HFF-Myc (cell line): ENCODE measurements around the gene MATN1.

Source experiments
- DNase-seq: peaks from one replicate; pipeline ENCODE4 v3.0.0-alpha.2; 2011; ENCODE audit warnings: low read depth; ENCODE audit errors: extremely low read depth
- H3K4me3 ChIP-seq: replicated peaks from 2 replicates; pipeline ENCODE4 v1.5.1; 2011; ENCODE audit warnings: low read depth, mild to moderate bottlenecking, control low read depth, low read length
- CTCF ChIP-seq: IDR thresholded peaks from 2 replicates; pipeline ENCODE4 v1.5.1; 2012; ENCODE audit warnings: mild to moderate bottlenecking, low read depth, low read length, control low read depth; ENCODE audit errors: missing control alignments

MATN1 gene

GRCh38 chr1:30735668-30736498 is 12.5 kb upstream of the MATN1 start:
- DNase-seq, result no peak
- H3K4me3 ChIP-seq, result no peak overlapping the region
- TF ChIP-seq CTCF, result no peak

- no peak for DNase-seq
- no peak for TF ChIP-seq CTCF
- H3K4me3 ChIP-seq, result no peak overlapping the region
Observed at GRCh38 chr1:30735124-30735523, 11.7 kb upstream of the MATN1 start.

- no peak overlapping the region for H3K4me3 ChIP-seq
- TF ChIP-seq CTCF, result no peak
- DNase-seq, result no peak
Observed at GRCh38 chr1:30734580-30734979, 11.2 kb upstream of the MATN1 start.

- no peak for DNase-seq
- no peak for TF ChIP-seq CTCF
- no peak overlapping the region for H3K4me3 ChIP-seq
Observed at GRCh38 chr1:30734106-30734505, 10.7 kb upstream of the MATN1 start.

GRCh38 chr1:30733493-30733892 is 10.1 kb upstream of the MATN1 start:
- no peak for TF ChIP-seq CTCF
- DNase-seq, result no peak
- no peak overlapping the region for H3K4me3 ChIP-seq

- no peak for DNase-seq
- no peak for TF ChIP-seq CTCF
- H3K4me3 ChIP-seq, result no peak overlapping the region
Observed at GRCh38 chr1:30732277-30732996, 9.1 kb upstream of the MATN1 start.
